UCSD-AML1 (cell line): Measurements from ENCODE around the gene TLK1.

Experiments
- DNase-seq: peaks from one replicate; lab custom pipeline; 2025; ENCODE audit not compliant: unreplicated experiment; lab: John Stamatoyannopoulos, UW

TLK1 gene

GRCh38 chr2:171160119-171160955 is at the start of gene TLK1:
TLK1 (minus strand) TSS chr2:171160893; CDS start chr2:171160428, 465 bp downstream.
- peak; percentile 87 for DNase-seq

GRCh38 chr2:171210216-171210863 is 49.6 kb upstream of the TLK1 start:
- DNase-seq = no peak

GRCh38 chr2:171208657-171209056 is 48.0 kb upstream of the TLK1 start:
- DNase-seq = no peak

- no peak for DNase-seq
Observed at GRCh38 chr2:171206422-171207115, 45.9 kb upstream of the TLK1 start.

GRCh38 chr2:171205551-171205950 is 44.9 kb upstream of the TLK1 start:
- no peak for DNase-seq

- DNase-seq = no peak
Observed at GRCh38 chr2:171201767-171202166, 41.1 kb upstream of the TLK1 start.

- DNase-seq = no peak
Observed at GRCh38 chr2:171201271-171201670, 40.6 kb upstream of the TLK1 start.

- no peak for DNase-seq
Observed at GRCh38 chr2:171200469-171200868, 39.8 kb upstream of the TLK1 start.

GRCh38 chr2:171191021-171191420 is 30.3 kb upstream of the TLK1 start:
- no peak for DNase-seq

- DNase-seq = no peak
Observed at GRCh38 chr2:171187819-171188218, 27.1 kb upstream of the TLK1 start.

GRCh38 chr2:171187177-171187576 is 26.5 kb upstream of the TLK1 start:
- no peak for DNase-seq

GRCh38 chr2:171185941-171186340 is 25.2 kb upstream of the TLK1 start:
- DNase-seq = no peak

- no peak for DNase-seq
Observed at GRCh38 chr2:171185165-171185818, 24.6 kb upstream of the TLK1 start.

GRCh38 chr2:171181064-171182049 is 20.7 kb upstream of the TLK1 start:
- no peak for DNase-seq

GRCh38 chr2:171180229-171180930 is 19.7 kb upstream of the TLK1 start:
- no peak for DNase-seq

- no peak for DNase-seq
Observed at GRCh38 chr2:171178993-171179392, 18.3 kb upstream of the TLK1 start.

GRCh38 chr2:171176516-171176915 is 15.8 kb upstream of the TLK1 start:
- no peak for DNase-seq

- DNase-seq = no peak
Observed at GRCh38 chr2:171174075-171174474, 13.4 kb upstream of the TLK1 start.

GRCh38 chr2:171173087-171173486 is 12.4 kb upstream of the TLK1 start:
- no peak for DNase-seq

GRCh38 chr2:171171808-171172207 is 11.1 kb upstream of the TLK1 start:
- no peak for DNase-seq
